GM12891 (cell line): ENCODE results near the gene CDK6.

Source experiments
- POLR2A ChIP-seq: IDR thresholded peaks from 2 replicates; pipeline ENCODE4 v1.6.1; 2011; ENCODE audit warnings: low read depth, low read length, control low read depth
- POLR2AphosphoS5 ChIP-seq: IDR thresholded peaks from 2 replicates; pipeline ENCODE4 v1.6.1; 2011; ENCODE audit warnings: low read depth, low read length, control low read depth
- POU2F2 ChIP-seq: IDR thresholded peaks from 2 replicates; pipeline ENCODE4 v1.6.1; 2011; ENCODE audit warnings: low read depth, mild to moderate bottlenecking, control low read depth, low read length, moderate library complexity
- TAF1 ChIP-seq: IDR thresholded peaks from 2 replicates; pipeline ENCODE4 v1.6.1; 2011; ENCODE audit warnings: low read depth, low read length, control low read depth

DNA sequence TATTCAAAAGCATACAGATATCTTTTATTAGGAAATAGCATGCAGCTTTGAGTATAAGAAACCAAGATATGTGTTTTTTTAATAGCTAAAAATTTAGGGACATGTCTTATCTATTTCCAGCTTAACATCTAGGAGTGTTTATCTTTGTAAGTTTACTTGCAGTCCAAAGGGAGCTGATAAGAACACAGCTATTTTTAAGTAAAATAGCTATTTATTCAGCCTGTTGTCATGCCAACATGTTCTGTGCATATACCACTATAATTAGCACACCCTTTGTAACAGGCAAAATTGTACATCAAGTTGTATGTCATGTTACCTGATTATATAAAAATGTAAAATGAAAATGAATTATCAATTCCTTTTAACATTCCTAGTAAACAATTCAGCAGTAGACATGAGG is 275.8 kb downstream of the CDK6 start:
- TF ChIP-seq TAF1 (no peak), POLR2A (no peak), POU2F2 (no peak), POLR2AphosphoS5 (no peak)
